GM18517 (cell line): Measurements from ENCODE around the gene NIPSNAP3A.

Source experiments
- ATAC-seq: cut with Tn5 transposase; IDR thresholded peaks from one replicate; pipeline ENCODE4 v1.9.1; 2021; ENCODE audit warnings: mild to moderate bottlenecking, moderate library complexity; ENCODE audit not compliant: unreplicated experiment

Gene NIPSNAP3A

GRCh38 chr9:104802906-104803305, 55.4 kb downstream of the NIPSNAP3A start:
- ATAC-seq, result no peak

- ATAC-seq, result no peak
Measured at GRCh38 chr9:104805441-104805840, 58.0 kb downstream of the NIPSNAP3A start.

GRCh38 chr9:104808035-104808614, 60.6 kb downstream of the NIPSNAP3A start:
- ATAC-seq, result no peak
